ENCODE measurements around the gene MED9. TPM values are rescaled to one million over a fixed set of nuclear protein-coding genes. Genes with fewer than 3 reads are reported as not detected.

MED9 gene
- total RNA-seq, 1 experiment from 2014 or later: 8.1 TPM

- intact Hi-C loops (cut with micrococcal nuclease): no loop called here
- H3K27ac Mint-ChIP-seq (ENCODE audit: low read depth, unreplicated experiment): no peak overlapping the region
- peaks cover 26% of the 10 kb centered on the region for H3K27me3 Mint-ChIP-seq (ENCODE audit: insufficient read depth, unreplicated experiment)
- ChIA-PET POLR2A (no interaction called here), CTCF (interaction anchor here (1.2 kb wide), 1 partner anchor 186 kb away, joined by 3 read pairs; no protein-coding TSS in a partner anchor)
- no peak overlapping the region for H3K4me3 Mint-ChIP-seq (ENCODE audit: unreplicated experiment)
- no peaks in the 10 kb centered on the region for H3K4me1 Mint-ChIP-seq (ENCODE audit: insufficient read depth, unreplicated experiment)
- no peak for DNase-seq (ENCODE audit: unreplicated experiment)
- H3K36me3 Mint-ChIP-seq (ENCODE audit: insufficient read depth, unreplicated experiment): no peaks in the 10 kb centered on the region
- no peak for TF ChIP-seq CTCF (IDR thresholded peaks at IDR 0.05; ENCODE audit: unreplicated experiment)
- H3K9me3 Mint-ChIP-seq (ENCODE audit: unreplicated experiment): peaks cover 5% of the 10 kb centered on the region
- no TSS peak for BruUV-seq (replicated peaks)
Measured at GRCh38 chr17:17455173-17455572, 21.6 kb upstream of the MED9 start.

- Mint-ChIP-seq H3K9me3 (ENCODE audit: unreplicated experiment) (peaks cover 9% of the 10 kb centered on the region), H3K27ac (ENCODE audit: low read depth, unreplicated experiment) (no peak overlapping the region), H3K4me1 (ENCODE audit: insufficient read depth, unreplicated experiment) (no peaks in the 10 kb centered on the region), H3K36me3 (ENCODE audit: insufficient read depth, unreplicated experiment) (no peaks in the 10 kb centered on the region), H3K4me3 (ENCODE audit: unreplicated experiment) (no peak overlapping the region), H3K27me3 (ENCODE audit: insufficient read depth, unreplicated experiment) (peaks cover 26% of the 10 kb centered on the region)
- no peak for DNase-seq (ENCODE audit: unreplicated experiment)
- intact Hi-C loops (cut with micrococcal nuclease): no loop called here
- no peak for TF ChIP-seq CTCF (IDR thresholded peaks at IDR 0.05; ENCODE audit: unreplicated experiment)
- CTCF ChIA-PET: interaction anchor here (0.9 kb wide), 1 partner anchor 12 kb away, joined by 3 read pairs; no protein-coding TSS in a partner anchor
- POLR2A ChIA-PET: no interaction called here
- BruUV-seq (replicated peaks): no TSS peak
Measured at GRCh38 chr17:17456251-17456650, 20.5 kb upstream of the MED9 start.

- H3K4me1 Mint-ChIP-seq (ENCODE audit: insufficient read depth, unreplicated experiment): no peaks in the 10 kb centered on the region
- no peak for TF ChIP-seq CTCF (IDR thresholded peaks at IDR 0.05; ENCODE audit: unreplicated experiment)
- intact Hi-C loops (cut with micrococcal nuclease): no loop called here
- no peaks in the 10 kb centered on the region for H3K36me3 Mint-ChIP-seq (ENCODE audit: insufficient read depth, unreplicated experiment)
- DNase-seq (ENCODE audit: unreplicated experiment): no peak
- no peak overlapping the region for H3K27ac Mint-ChIP-seq (ENCODE audit: low read depth, unreplicated experiment)
- ChIA-PET POLR2A (interaction anchor here (1.1 kb wide), 1 partner anchor 123 kb away, joined by 3 read pairs; no protein-coding TSS in a partner anchor), CTCF (no interaction called here)
- H3K4me3 Mint-ChIP-seq (ENCODE audit: unreplicated experiment): no peak overlapping the region
- peaks cover 9% of the 10 kb centered on the region for H3K9me3 Mint-ChIP-seq (ENCODE audit: unreplicated experiment)
- peaks cover 26% of the 10 kb centered on the region for H3K27me3 Mint-ChIP-seq (ENCODE audit: insufficient read depth, unreplicated experiment)
- no TSS peak for BruUV-seq (replicated peaks)
Measured at GRCh38 chr17:17457680-17458079, 19.1 kb upstream of the MED9 start.

GRCh38 chr17:17460038-17460437 is 16.8 kb upstream of the MED9 start:
- Mint-ChIP-seq H3K27ac (ENCODE audit: low read depth, unreplicated experiment) (no peak overlapping the region), H3K9me3 (ENCODE audit: unreplicated experiment) (peaks cover 9% of the 10 kb centered on the region), H3K4me1 (ENCODE audit: insufficient read depth, unreplicated experiment) (no peaks in the 10 kb centered on the region), H3K36me3 (ENCODE audit: insufficient read depth, unreplicated experiment) (no peaks in the 10 kb centered on the region), H3K27me3 (ENCODE audit: insufficient read depth, unreplicated experiment) (peaks cover 39% of the 10 kb centered on the region), H3K4me3 (ENCODE audit: unreplicated experiment) (no peak overlapping the region)
- CTCF ChIA-PET: no interaction called here
- no peak for TF ChIP-seq CTCF (IDR thresholded peaks at IDR 0.05; ENCODE audit: unreplicated experiment)
- intact Hi-C loops (cut with micrococcal nuclease): no loop called here
- DNase-seq (ENCODE audit: unreplicated experiment): no peak
- no TSS peak for BruUV-seq (replicated peaks)
- POLR2A ChIA-PET: no interaction called here
